GM12878 (cell line): ENCODE results near the gene FAM9C. TPM values are rescaled to one million over a fixed set of nuclear protein-coding genes. Genes with fewer than 3 reads are reported as not detected.
A peak's percentile ranks its signal among the peaks of the same experiment; 100 is the strongest.

Experiments used
- E2F8 ChIP-seq: fragments of 450-650 bp; IDR thresholded peaks from 2 replicates; pipeline ENCODE4 v1.6.1; 2018; ENCODE audit warnings: mild to moderate bottlenecking, low read depth, moderate library complexity; ENCODE audit not compliant: partially characterized antibody
- EP300 ChIP-seq, 2 experiments: fragments of 150-350 bp in 1 of 2; IDR thresholded peaks; 2 replicates each; pipeline ENCODE4 v1.6.1; 2011 to 2012; ENCODE audit warnings: low read depth in 2 of 2, low read length in 2 of 2, borderline replicate concordance in 1 of 2, improper control_type of control experiment in 1 of 2, inconsistent platforms in 1 of 2; ENCODE audit not compliant: control insufficient read depth in 1 of 2
- FOXM1 ChIP-seq: IDR thresholded peaks from 2 replicates; pipeline ENCODE4 v1.6.1; 2012; ENCODE audit warnings: low read depth, mild to moderate bottlenecking, inconsistent platforms, low read length, moderate library complexity
- JUNB ChIP-seq: IDR thresholded peaks from 2 replicates; pipeline ENCODE4 v1.6.1; 2016; ENCODE audit warnings: antibody characterized with exemption, mild to moderate bottlenecking
- JUND ChIP-seq: IDR thresholded peaks from 2 replicates; pipeline ENCODE4 v1.6.1; 2012; ENCODE audit warnings: low read depth, mild to moderate bottlenecking, low read length, improper control_type of control experiment, moderate library complexity
- NFYB ChIP-seq: IDR thresholded peaks from 2 replicates; pipeline ENCODE4 v1.6.1; 2011; ENCODE audit warnings: low read depth, mild to moderate bottlenecking, low read length, improper control_type of control experiment, moderate library complexity; ENCODE audit not compliant: insufficient read depth
- NR2C1 ChIP-seq: fragments of 450-650 bp; IDR thresholded peaks from 2 replicates; pipeline ENCODE4 v1.6.1; 2017; ENCODE audit warnings: antibody characterized with exemption, mild to moderate bottlenecking, moderate library complexity
- NRF1 ChIP-seq: conservative IDR thresholded peaks from 2 replicates; pipeline ENCODE4 v1.6.1; 2011; ENCODE audit warnings: mild to moderate bottlenecking, low read depth, low read length, improper control_type of control experiment
- PBX3 ChIP-seq: IDR thresholded peaks from 2 replicates; pipeline ENCODE4 v1.6.1; 2011; ENCODE audit warnings: mild to moderate bottlenecking, low read depth, low read length, moderate library complexity; ENCODE audit not compliant: insufficient replicate concordance
- RAD51 ChIP-seq: fragments of 450-650 bp; IDR thresholded peaks from 2 replicates; pipeline ENCODE4 v1.6.1; 2016; ENCODE audit warnings: moderate library complexity, mild to moderate bottlenecking, inconsistent platforms
- RB1 ChIP-seq: fragments of 450-650 bp; formaldehyde crosslinking; IDR thresholded peaks from 2 replicates; pipeline ENCODE4 v1.6.1; 2017; ENCODE audit warnings: mild to moderate bottlenecking, borderline replicate concordance
- RBBP5 ChIP-seq: fragments of 200-600 bp; sonication (generic); conservative IDR thresholded peaks from 2 replicates; pipeline ENCODE4 v1.6.1; 2016
- RELA ChIP-seq: fragments of 450-650 bp; IDR thresholded peaks from 2 replicates; pipeline ENCODE4 v1.8.0; 2014; ENCODE audit warnings: borderline replicate concordance; ENCODE audit not compliant: partially characterized antibody
- USF2 ChIP-seq: IDR thresholded peaks from 2 replicates; pipeline ENCODE4 v1.6.1; 2011; ENCODE audit warnings: low read depth, low read length, improper control_type of control experiment, borderline replicate concordance
- ZNF384 ChIP-seq: IDR thresholded peaks from 2 replicates; pipeline ENCODE4 v1.6.1; 2012; ENCODE audit warnings: low read depth, mild to moderate bottlenecking, low read length, improper control_type of control experiment, borderline replicate concordance
- polyA plus RNA-seq, 11 experiments: library from polyadenylated mRNA; depleted of rRNA in 4 of 11; unstranded in 6 of 11; stranded (reverse) in 5 of 11; fragments of >200 nt; fragmentation: Nextera tagmentation in 4 of 11; fragmentation: Illumina TruSeq in 1 of 11; extraction: Ambion mirVana in 4 of 11; extraction: Trizol in 1 of 11; gene quantifications; 1 replicate in 1 of 11; 2 replicates in 10 of 11; pipeline versions ENCODE4 v1.2.1 to v1.2.3, GENCODE V29; 2011 to 2016; ENCODE audit warnings: inconsistent platforms in 2 of 11, missing spikeins in 2 of 11, low read depth in 1 of 11
- total RNA-seq, 4 experiments: library from RNA; depleted of rRNA in 3 of 4; stranded (reverse); fragments of >200 nt in 3 of 4; fragmentation: Illumina TruSeq in 1 of 4; extraction: Trizol in 1 of 4; gene quantifications; 2 replicates each; pipeline versions ENCODE4 v1.2.1 to v1.2.3, GENCODE V29; 2013 to 2021
- TF ChIP-seq, protein P1 (sequence below): IDR thresholded peaks from 2 replicates; pipeline ENCODE4 v1.6.1; 2012; ENCODE audit warnings: low read depth, low read length, improper control_type of control experiment
- TF ChIP-seq, protein P2 (sequence below): IDR thresholded peaks from 2 replicates; pipeline ENCODE4 v1.6.1; 2011; ENCODE audit warnings: borderline replicate concordance, low read depth, mild to moderate bottlenecking, moderate library complexity, mixed read lengths, low read length; ENCODE audit not compliant: insufficient read depth; ENCODE audit errors: extremely low read length
- TF ChIP-seq, protein P3 (sequence below): fragments of 450-650 bp; IDR thresholded peaks from 2 replicates; pipeline ENCODE4 v1.6.1; 2017; ENCODE audit warnings: mild to moderate bottlenecking, low read depth, inconsistent platforms; ENCODE audit not compliant: poor library complexity, severe bottlenecking

Gene FAM9C
- total and polyA plus RNA-seq, 10 of the 15 experiments (the other 5 are each of a cell fraction or from before 2014, with no cell fraction given): 0.01 to 0.03 TPM; not detected in 8

DNA sequence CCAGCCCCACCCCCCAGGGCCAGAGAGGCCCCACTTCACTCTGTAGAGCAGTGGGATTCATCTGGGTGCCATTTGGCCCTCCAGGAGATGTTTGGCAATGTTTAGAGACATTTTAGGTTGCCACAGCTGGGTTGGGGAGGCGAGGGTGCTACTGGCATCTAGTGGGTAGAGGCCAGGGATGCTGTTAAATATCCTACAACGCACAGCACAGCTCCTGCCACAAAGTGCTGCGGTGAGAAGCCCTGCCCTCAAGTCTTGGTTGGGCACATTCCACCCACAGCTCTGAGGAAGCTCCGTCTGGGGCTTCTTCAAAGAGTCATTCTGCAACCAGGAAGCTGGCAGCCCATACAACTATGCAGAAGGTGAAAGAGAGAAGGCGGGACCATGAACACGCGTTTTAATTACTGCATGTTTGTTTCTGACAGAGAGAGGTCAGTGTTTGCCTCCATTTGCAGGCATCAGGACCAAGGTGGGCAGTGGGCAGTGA is 48.1 kb upstream of the FAM9C start (continued):
- TF ChIP-seq PBX3: no peak
- TF ChIP-seq USF2: no peak
- no peak for TF ChIP-seq RAD51
- no peak for TF ChIP-seq ZNF384
- TF ChIP-seq E2F8: no peak
- TF ChIP-seq RELA: peak; percentile 51
- TF ChIP-seq JUND: peak; percentile 89; the same call in 1 of the 2 replicates
- no peak for TF ChIP-seq NRF1
- TF ChIP-seq FOXM1: no peak
- no peak for TF ChIP-seq RB1
- peak; percentile 85 for TF ChIP-seq JUNB
- TF ChIP-seq NFYB: no peak
- no peak for TF ChIP-seq NR2C1
- TF ChIP-seq, protein P1, sequence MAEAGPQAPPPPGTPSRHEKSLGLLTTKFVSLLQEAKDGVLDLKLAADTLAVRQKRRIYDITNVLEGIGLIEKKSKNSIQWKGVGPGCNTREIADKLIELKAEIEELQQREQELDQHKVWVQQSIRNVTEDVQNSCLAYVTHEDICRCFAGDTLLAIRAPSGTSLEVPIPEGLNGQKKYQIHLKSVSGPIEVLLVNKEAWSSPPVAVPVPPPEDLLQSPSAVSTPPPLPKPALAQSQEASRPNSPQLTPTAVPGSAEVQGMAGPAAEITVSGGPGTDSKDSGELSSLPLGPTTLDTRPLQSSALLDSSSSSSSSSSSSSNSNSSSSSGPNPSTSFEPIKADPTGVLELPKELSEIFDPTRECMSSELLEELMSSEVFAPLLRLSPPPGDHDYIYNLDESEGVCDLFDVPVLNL: no peak
- TF ChIP-seq, protein P2, sequence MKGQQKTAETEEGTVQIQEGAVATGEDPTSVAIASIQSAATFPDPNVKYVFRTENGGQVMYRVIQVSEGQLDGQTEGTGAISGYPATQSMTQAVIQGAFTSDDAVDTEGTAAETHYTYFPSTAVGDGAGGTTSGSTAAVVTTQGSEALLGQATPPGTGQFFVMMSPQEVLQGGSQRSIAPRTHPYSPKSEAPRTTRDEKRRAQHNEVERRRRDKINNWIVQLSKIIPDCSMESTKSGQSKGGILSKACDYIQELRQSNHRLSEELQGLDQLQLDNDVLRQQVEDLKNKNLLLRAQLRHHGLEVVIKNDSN: no peak
- TF ChIP-seq RBBP5: no peak
- TF ChIP-seq, protein P3, sequence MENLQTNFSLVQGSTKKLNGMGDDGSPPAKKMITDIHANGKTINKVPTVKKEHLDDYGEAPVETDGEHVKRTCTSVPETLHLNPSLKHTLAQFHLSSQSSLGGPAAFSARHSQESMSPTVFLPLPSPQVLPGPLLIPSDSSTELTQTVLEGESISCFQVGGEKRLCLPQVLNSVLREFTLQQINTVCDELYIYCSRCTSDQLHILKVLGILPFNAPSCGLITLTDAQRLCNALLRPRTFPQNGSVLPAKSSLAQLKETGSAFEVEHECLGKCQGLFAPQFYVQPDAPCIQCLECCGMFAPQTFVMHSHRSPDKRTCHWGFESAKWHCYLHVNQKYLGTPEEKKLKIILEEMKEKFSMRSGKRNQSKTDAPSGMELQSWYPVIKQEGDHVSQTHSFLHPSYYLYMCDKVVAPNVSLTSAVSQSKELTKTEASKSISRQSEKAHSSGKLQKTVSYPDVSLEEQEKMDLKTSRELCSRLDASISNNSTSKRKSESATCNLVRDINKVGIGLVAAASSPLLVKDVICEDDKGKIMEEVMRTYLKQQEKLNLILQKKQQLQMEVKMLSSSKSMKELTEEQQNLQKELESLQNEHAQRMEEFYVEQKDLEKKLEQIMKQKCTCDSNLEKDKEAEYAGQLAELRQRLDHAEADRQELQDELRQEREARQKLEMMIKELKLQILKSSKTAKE: peak; percentile 85
- peak; percentile 33 to 46; a peak in 2 of 4 replicates for TF ChIP-seq EP300 (IDR thresholded peaks at IDR 0.05; ENCODE audit: borderline replicate concordance in 1 of 2, control insufficient read depth in 1 of 2, low read depth in 2 of 2, low read length in 2 of 2)
